ENCODE results near the gene PAK5.

DNA sequence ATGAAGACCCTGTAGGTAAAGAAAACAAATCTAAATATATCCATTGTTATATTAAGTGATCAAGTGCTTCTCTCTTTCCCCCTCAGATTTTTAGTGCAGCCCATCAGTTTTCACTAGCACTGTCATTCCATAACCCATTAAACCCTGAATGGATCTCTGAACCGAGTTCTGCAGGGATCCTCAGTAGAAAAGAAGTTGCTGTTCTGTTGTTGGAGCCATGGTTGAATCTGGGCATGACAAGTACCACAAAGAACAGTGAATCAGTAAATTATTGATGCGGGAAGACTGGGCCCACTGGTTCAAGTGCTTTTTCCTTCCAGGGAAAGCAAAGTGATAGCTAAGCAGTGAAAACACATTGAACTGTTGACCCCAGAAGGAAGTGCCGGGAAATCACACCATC is 264.1 kb downstream of the PAK5 start:
- TF ChIP-seq, protein P1, sequence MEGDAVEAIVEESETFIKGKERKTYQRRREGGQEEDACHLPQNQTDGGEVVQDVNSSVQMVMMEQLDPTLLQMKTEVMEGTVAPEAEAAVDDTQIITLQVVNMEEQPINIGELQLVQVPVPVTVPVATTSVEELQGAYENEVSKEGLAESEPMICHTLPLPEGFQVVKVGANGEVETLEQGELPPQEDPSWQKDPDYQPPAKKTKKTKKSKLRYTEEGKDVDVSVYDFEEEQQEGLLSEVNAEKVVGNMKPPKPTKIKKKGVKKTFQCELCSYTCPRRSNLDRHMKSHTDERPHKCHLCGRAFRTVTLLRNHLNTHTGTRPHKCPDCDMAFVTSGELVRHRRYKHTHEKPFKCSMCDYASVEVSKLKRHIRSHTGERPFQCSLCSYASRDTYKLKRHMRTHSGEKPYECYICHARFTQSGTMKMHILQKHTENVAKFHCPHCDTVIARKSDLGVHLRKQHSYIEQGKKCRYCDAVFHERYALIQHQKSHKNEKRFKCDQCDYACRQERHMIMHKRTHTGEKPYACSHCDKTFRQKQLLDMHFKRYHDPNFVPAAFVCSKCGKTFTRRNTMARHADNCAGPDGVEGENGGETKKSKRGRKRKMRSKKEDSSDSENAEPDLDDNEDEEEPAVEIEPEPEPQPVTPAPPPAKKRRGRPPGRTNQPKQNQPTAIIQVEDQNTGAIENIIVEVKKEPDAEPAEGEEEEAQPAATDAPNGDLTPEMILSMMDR (IDR thresholded peaks at IDR 0.05; ENCODE audit: insufficient read depth, low read depth, low read length) = no peak
- TF ChIP-seq EZH2 (IDR thresholded peaks at IDR 0.05; ENCODE audit: insufficient read depth, low read length) = no peak
